CD14-positive monocyte (primary cell): ENCODE measurements around the gene HPS4. TPM values are rescaled to one million over a fixed set of nuclear protein-coding genes. Genes with fewer than 3 reads are reported as not detected.
A peak's percentile ranks its signal among the peaks of the same experiment; 100 is the strongest.
"Not testable (repeated sequence)": the region's sequence is repeated elsewhere in the genome, so short reads cannot be mapped to it uniquely, and the experiment has no call there.

Experiments used
- DNase-seq, 3 donors: peaks; one replicate each; pipeline ENCODE4 v3.0.0-alpha.2; 2011 to 2022
- H2AFZ ChIP-seq: 2 replicates; pipeline ENCODE4 v1.6.0; 2012; ENCODE audit warnings: mild to moderate bottlenecking, low read depth, low read length, inconsistent platforms; ENCODE audit not compliant: insufficient read depth, poor library complexity, severe bottlenecking
- H3K27ac ChIP-seq, 2 donors: 1 replicate in 1 of 2; 2 replicates in 1 of 2; pipeline ENCODE4 v1.5.1; 2012 to 2013; ENCODE audit warnings: low read length in 2 of 2, control low read depth in 1 of 2, inconsistent platforms in 1 of 2, low read depth in 1 of 2, mild to moderate bottlenecking in 1 of 2
- H3K27me3 ChIP-seq, 2 donors: one replicate each; pipeline versions ENCODE4 v1.6.0 to v1.6.1; 2011 to 2013; ENCODE audit warnings: low read length in 2 of 2; ENCODE audit not compliant: control insufficient read depth in 2 of 2, insufficient read depth in 2 of 2
- H3K36me3 ChIP-seq, 2 donors: replicated peaks in 1 of 2; 1 replicate in 1 of 2; 2 replicates in 1 of 2; pipeline versions ENCODE4 v1.5.1 to v1.6.1; 2012 to 2013; ENCODE audit warnings: low read length in 2 of 2, control low read depth in 1 of 2, inconsistent platforms in 1 of 2, mild to moderate bottlenecking in 1 of 2; ENCODE audit not compliant: insufficient read depth in 2 of 2, control insufficient read depth in 1 of 2
- H3K4me1 ChIP-seq, 2 donors: 1 replicate in 1 of 2; 2 replicates in 1 of 2; pipeline versions ENCODE4 v1.5.1 to v1.6.1; 2012 to 2013; ENCODE audit warnings: low read length in 2 of 2, control low read depth in 1 of 2, inconsistent platforms in 1 of 2, mild to moderate bottlenecking in 1 of 2, moderate library complexity in 1 of 2; ENCODE audit not compliant: insufficient read depth in 2 of 2, control insufficient read depth in 1 of 2
- H3K4me2 ChIP-seq: replicated peaks from 2 replicates; pipeline ENCODE3; 2012; ENCODE audit warnings: low read length, moderate library complexity, mild to moderate bottlenecking; ENCODE audit not compliant: poor library complexity, severe bottlenecking; ENCODE audit errors: extremely low read depth
- H3K4me3 ChIP-seq, 3 experiments: fragments of 200-600 bp in 1 of 3; sonication (generic) in 1 of 3; replicated peaks in 1 of 3; 1 replicate in 2 of 3; 2 replicates in 1 of 3; pipeline ENCODE4 v1.5.1; 2011 to 2013; ENCODE audit warnings: low read length in 3 of 3, mild to moderate bottlenecking in 3 of 3, control low read depth in 2 of 3, low read depth in 2 of 3, inconsistent platforms in 1 of 3, moderate library complexity in 1 of 3
- H3K79me2 ChIP-seq: 2 replicates; pipeline ENCODE4 v1.6.0; 2012; ENCODE audit warnings: mild to moderate bottlenecking, control low read depth, inconsistent platforms, low read length, moderate library complexity; ENCODE audit not compliant: insufficient read depth
- H3K9ac ChIP-seq: 2 replicates; pipeline ENCODE4 v1.6.0; 2017; ENCODE audit warnings: low read length, mild to moderate bottlenecking; ENCODE audit not compliant: insufficient read depth, poor library complexity, severe bottlenecking
- H3K9me3 ChIP-seq, 2 donors: replicated peaks in 1 of 2; 1 replicate in 1 of 2; 2 replicates in 1 of 2; pipeline versions ENCODE4 v1.5.1 to v1.6.1; 2012 to 2013; ENCODE audit warnings: low read length in 2 of 2, control low read depth in 1 of 2; ENCODE audit not compliant: control insufficient read depth in 1 of 2, insufficient read depth in 1 of 2
- H4K20me1 ChIP-seq: 2 replicates; pipeline ENCODE4 v1.6.0; 2012; ENCODE audit warnings: mild to moderate bottlenecking, low read length, control low read depth, moderate library complexity; ENCODE audit not compliant: insufficient read depth
- H3K27ac Mint-ChIP-seq, 7 donors: one replicate each; pipeline ENCODE4 v1.8.0; 2020; ENCODE audit warnings: mild to moderate bottlenecking in 7 of 7, mixed read lengths in 7 of 7, moderate library complexity in 6 of 7, inconsistent platforms in 2 of 7
- H3K27me3 Mint-ChIP-seq, 3 donors: one replicate each; pipeline ENCODE4 v1.8.0; 2021 to 2022; ENCODE audit warnings: low read depth in 3 of 3, mild to moderate bottlenecking in 3 of 3, mixed read lengths in 3 of 3, moderate library complexity in 3 of 3, inconsistent platforms in 1 of 3
- H3K36me3 Mint-ChIP-seq, 2 donors: one replicate each; pipeline ENCODE4 v1.8.0; 2020; ENCODE audit warnings: mixed read lengths in 2 of 2, inconsistent platforms in 1 of 2, mild to moderate bottlenecking in 1 of 2
- H3K4me1 Mint-ChIP-seq: one replicate; pipeline ENCODE4 v1.8.0; 2020; ENCODE audit warnings: mild to moderate bottlenecking, mixed read lengths
- H3K4me3 Mint-ChIP-seq, 2 donors: one replicate each; pipeline ENCODE4 v1.8.0; 2020; ENCODE audit warnings: mild to moderate bottlenecking in 2 of 2, mixed read lengths in 2 of 2, moderate library complexity in 1 of 2
- H3K9me3 Mint-ChIP-seq, 7 donors: one replicate each; pipeline ENCODE4 v1.8.0; 2020 to 2022; ENCODE audit warnings: mixed read lengths in 7 of 7, mild to moderate bottlenecking in 6 of 7, moderate library complexity in 6 of 7, inconsistent platforms in 2 of 7
- CTCF ChIP-seq: fragments of 200-600 bp; IDR thresholded peaks from one replicate; pipeline ENCODE4 v1.8.0; 2022; ENCODE audit warnings: antibody characterized with exemption, mild to moderate bottlenecking
- WGBS: methylation state at CpG from one replicate; pipeline ENCODE4 v1.1.5; 2013; ENCODE audit warnings: missing lambda C conversion rate; ENCODE audit not compliant: insufficient coverage; 5-methylcytosine and 5-hydroxymethylcytosine counted together
- intact Hi-C, 2 donors: fragments of 100-400 bp; cut with micrococcal nuclease; formaldehyde crosslinking; loops; one replicate each; pipeline versions ENCODE4 v1.15.0 to v1.15.1; 2023
- polyA minus RNA-seq: library from RNA; depleted of rRNA, polyadenylated mRNA; stranded (reverse); fragments of >200 nt; gene quantifications from 2 replicates; pipeline ENCODE4 v1.2.3, GENCODE V29; 2012
- polyA plus RNA-seq, 3 donors: library from polyadenylated mRNA; depleted of rRNA in 1 of 3; unstranded in 2 of 3; stranded (reverse) in 1 of 3; fragments of 300-500 nt in 2 of 3; fragments of >200 nt in 1 of 3; fragmentation: Illumina TruSeq in 2 of 3; gene quantifications; 1 replicate in 2 of 3; 2 replicates in 1 of 3; pipeline ENCODE4 v1.2.3, GENCODE V29; 2012 to 2021
- total RNA-seq, 12 experiments: library from RNA in 1 of 12; stranded (reverse) in 1 of 12; fragments of 120-200 nt in 1 of 12; gene quantifications; one replicate each; pipeline ENCODE4 v1.2.4 and lab custom pipeline; 2013 to 2026; ENCODE audit warnings: mixed read lengths in 6 of 12, inconsistent platforms in 1 of 12

Gene HPS4
- total RNA-seq (2013) = 16.9 TPM
- polyA plus RNA-seq (10 to 100 TPM in 1 of 3 donors, 1 to 10 TPM in 2; 5.7 to 21.6 (median 7.5) TPM), polyA minus RNA-seq (12.7 and 15.7 TPM in 2 replicates), total RNA-seq (lab: John Stamatoyannopoulos, UW) (9.4 to 32.6 (median 24.0) reads per million in 11 experiments)

GRCh38 chr22:26483439-26484359, at the start of gene HPS4, which contains the start of gene SRRD:
HPS4 (minus strand) TSS chr22:26483783; CDS start chr22:26481762, 2,021 bp downstream.
SRRD (plus strand) TSS chr22:26483877; CDS start chr22:26483891, 14 bp downstream.
- Mint-ChIP-seq H3K36me3 (peaks cover 16 to 22% of the 10 kb centered on the region in 2 donors), H3K27me3 (no peaks in the 10 kb centered on the region), H3K4me3 (peak within 1 kb of the TSS; percentile 83 to 94), H3K27ac (peak within 1 kb of the TSS; percentile 93 to 98 (median 97)), H3K4me1 (peaks cover 61% of the 10 kb centered on the region), H3K9me3 (no peaks in the 10 kb centered on the region)
- no peak for TF ChIP-seq CTCF
- H3K4me2 ChIP-seq = peak within 1 kb of the TSS; percentile 87
- peak within 1 kb of the TSS; percentile 70 to 96 (median 88) for H3K4me3 ChIP-seq
- DNase-seq = peak; percentile 90 to 91 (median 91)
- no peaks in the 10 kb centered on the region for H3K27me3 ChIP-seq
- H3K79me2 ChIP-seq = peaks cover 57% of the 10 kb centered on the region
- peak within 1 kb of the TSS; percentile 96 for H3K9ac ChIP-seq
- WGBS = under 1% methylated on average over 78 of the region's 85 CpGs
- no peaks in the 10 kb centered on the region for H4K20me1 ChIP-seq
- H3K36me3 ChIP-seq = peaks cover 12 to 21% of the 10 kb centered on the region in 2 donors
- intact Hi-C loops = loop anchor here in 1 of 2 donors (5.0 kb wide), 2 partner anchors 51 to 109 kb away; partner anchors contain the start of gene TPST2
- peak within 1 kb of the TSS; percentile 91 for H2AFZ ChIP-seq
- H3K9me3 ChIP-seq = no peaks in the 10 kb centered on the region
- H3K27ac ChIP-seq = peak within 1 kb of the TSS; percentile 76 to 98
- peaks cover 54 to 59% of the 10 kb centered on the region in 2 donors for H3K4me1 ChIP-seq

- no CpG with 5 or more reads among the region's 2 CpGs for WGBS
- no peaks in the 10 kb centered on the region for H3K79me2 ChIP-seq
- peak overlapping the region; percentile 34 to 73 for H3K27ac ChIP-seq
- H3K4me1 ChIP-seq = peaks cover 11 to 12% of the 10 kb centered on the region in 2 donors
- peaks cover 0 to 2% (median 2%) of the 10 kb centered on the region in 3 donors for H3K27me3 Mint-ChIP-seq
- peaks cover 0 to 2% (median 0%) of the 10 kb centered on the region in 7 donors for H3K9me3 Mint-ChIP-seq
- no peaks in the 10 kb centered on the region for H3K27me3 ChIP-seq
- intact Hi-C loops = no loop called here
- peaks cover 72 to 93% of the 10 kb centered on the region in 2 donors for H3K36me3 Mint-ChIP-seq
- H3K4me1 Mint-ChIP-seq = peaks cover 17% of the 10 kb centered on the region
- TF ChIP-seq CTCF = no peak
- no peak overlapping the region for H3K9ac ChIP-seq
- peak overlapping the region in 1 of 2 donors; percentile 30 for H3K4me3 Mint-ChIP-seq
- no peaks in the 10 kb centered on the region for H3K9me3 ChIP-seq
- no peaks in the 10 kb centered on the region for H4K20me1 ChIP-seq
- peak overlapping the region; percentile 53 to 95 (median 84) for H3K27ac Mint-ChIP-seq
- peaks cover 79 to 94% of the 10 kb centered on the region in 2 donors for H3K36me3 ChIP-seq
- peak; percentile 54 to 76 (median 62) for DNase-seq
- no peak overlapping the region for H3K4me2 ChIP-seq
- H2AFZ ChIP-seq = no peak overlapping the region
- H3K4me3 ChIP-seq = no peak overlapping the region
Observed at GRCh38 chr22:26529345-26529744, 45.8 kb upstream of the HPS4 start.

GRCh38 chr22:26528518-26528917, 44.9 kb upstream of the HPS4 start:
- H3K4me3 ChIP-seq, H3K9me3 Mint-ChIP-seq, DNase-seq, H2AFZ ChIP-seq, H3K27me3 ChIP-seq, H3K9me3 ChIP-seq, intact Hi-C loops, H3K9ac ChIP-seq, H4K20me1 ChIP-seq, H3K4me2 ChIP-seq, H3K79me2 ChIP-seq, H3K27me3 Mint-ChIP-seq, H3K4me3 Mint-ChIP-seq: not testable (repeated sequence)
- H3K36me3 ChIP-seq = peaks cover 76 to 94% of the 10 kb centered on the region in 2 donors
- peak overlapping the region in 1 of 2 donors; percentile 73 for H3K27ac ChIP-seq
- H3K4me1 Mint-ChIP-seq = peaks cover 17% of the 10 kb centered on the region
- H3K4me1 ChIP-seq = peaks cover 11 to 12% of the 10 kb centered on the region in 2 donors
- WGBS = 67% methylated on average over 1 of the region's 9 CpGs
- peaks cover 76 to 97% of the 10 kb centered on the region in 2 donors for H3K36me3 Mint-ChIP-seq
- H3K27ac Mint-ChIP-seq = peak overlapping the region in 5 of 7 donors; percentile 53 to 95 (median 89)
